Measurements from ENCODE around the gene LGALS9.
"Not testable (repeated sequence)": the region's sequence is repeated elsewhere in the genome, so short reads cannot be mapped to it uniquely, and the experiment has no call there.

Gene LGALS9

DNA sequence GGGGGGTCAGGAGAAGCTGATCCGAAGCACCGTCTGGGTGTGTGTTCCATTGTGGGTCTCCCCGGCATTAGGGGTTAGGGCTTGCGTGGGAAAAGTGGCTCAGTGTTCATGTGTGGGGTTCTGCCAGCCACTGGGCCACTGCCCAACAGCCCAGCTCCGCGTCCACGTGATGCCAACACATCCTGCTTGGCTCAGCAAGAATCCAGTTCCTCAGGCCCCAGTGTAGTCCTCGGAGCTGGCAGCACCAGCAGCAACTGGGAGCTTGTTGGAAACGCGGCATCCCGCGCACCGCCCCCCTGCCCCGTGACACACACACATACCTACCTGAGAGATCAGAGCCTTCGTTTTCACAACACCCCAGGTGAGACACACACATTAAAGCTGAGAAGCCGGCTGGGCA, 18.9 kb downstream of the LGALS9 start:
- no peak for DNase-seq (ENCODE audit: low spot score)
- no peak for TF ChIP-seq CTCF (IDR thresholded peaks at IDR 0.05; ENCODE audit: extremely low read depth, missing control alignments)

- DNase-seq (ENCODE audit: low spot score), result no peak
- no peak for TF ChIP-seq CTCF (IDR thresholded peaks at IDR 0.05; ENCODE audit: extremely low read depth, missing control alignments)
These were observed 19.8 kb downstream of the LGALS9 start for GRCh38 chr17:27650836-27651235.

- peak; percentile 21 for DNase-seq (ENCODE audit: low spot score)
- TF ChIP-seq CTCF (IDR thresholded peaks at IDR 0.05; ENCODE audit: extremely low read depth, missing control alignments), result peak; percentile 85
These were observed 20.7 kb downstream of the LGALS9 start for GRCh38 chr17:27651411-27652345.

- DNase-seq (ENCODE audit: low spot score), result not testable (repeated sequence)
These were observed 22.5 kb downstream of the LGALS9 start for GRCh38 chr17:27653449-27653971.

GRCh38 chr17:27654136-27654535, 23.1 kb downstream of the LGALS9 start:
- TF ChIP-seq CTCF (IDR thresholded peaks at IDR 0.05; ENCODE audit: extremely low read depth, missing control alignments), result no peak
- no peak for DNase-seq (ENCODE audit: low spot score)

GRCh38 chr17:27654654-27655524, 23.9 kb downstream of the LGALS9 start:
- peak; percentile 80 for TF ChIP-seq CTCF (IDR thresholded peaks at IDR 0.05; ENCODE audit: extremely low read depth, missing control alignments)
- DNase-seq (ENCODE audit: low spot score), result peak; percentile 82

GRCh38 chr17:27655525-27656111, 24.6 kb downstream of the LGALS9 start:
- not testable (repeated sequence) for DNase-seq (ENCODE audit: low spot score)

DNA sequence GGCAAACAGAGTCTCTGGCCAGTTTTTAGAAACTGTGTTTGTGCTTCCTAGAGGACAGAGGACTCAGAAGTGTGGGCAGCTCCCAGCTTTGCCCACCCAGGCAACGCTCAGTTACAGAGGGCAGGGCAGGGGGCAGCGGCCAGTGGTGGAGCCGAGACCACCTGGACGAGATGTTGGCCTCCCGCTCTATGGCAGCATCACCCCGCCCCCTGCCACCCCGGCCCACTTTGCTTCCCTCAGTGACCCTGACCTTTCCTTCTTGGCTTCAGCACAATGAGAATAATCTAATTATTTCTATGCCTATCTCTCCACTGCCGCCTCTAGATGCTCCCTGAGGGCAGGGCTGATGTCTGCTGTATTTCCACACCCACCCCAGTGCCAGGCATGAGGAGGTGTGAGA, 25.6 kb downstream of the LGALS9 start:
- DNase-seq (ENCODE audit: low spot score), result not testable (repeated sequence)

Data from GM20000 (cell line).